CD4-positive, alpha-beta T cell (primary cell): ENCODE results near the gene ARHGAP6. TPM values are rescaled to one million over a fixed set of nuclear protein-coding genes. Genes with fewer than 3 reads are reported as not detected.
"Not testable (repeated sequence)": the region's sequence is repeated elsewhere in the genome, so short reads cannot be mapped to it uniquely, and the experiment has no call there.

Experiments
- ATAC-seq: fragments of 200-7000 bp; cut with Tn5 transposase; one replicate; pipeline ENCODE4 v1.10.0; 2022; ENCODE audit warnings: mild to moderate bottlenecking; ENCODE audit not compliant: poor library complexity
- CTCF ChIA-PET: fragments of 350-600 bp; sonication (Branson Sonifier 250); formaldehyde crosslinking; loops from one replicate; lab custom pipeline; 2021; ENCODE audit warnings: antibody characterized with exemption, inconsistent platforms; lab: Charles Lee
- POLR2A ChIA-PET: fragments of 350-600 bp; sonication (Branson Sonifier 250); formaldehyde crosslinking; loops from one replicate; lab custom pipeline; 2021; ENCODE audit warnings: antibody characterized with exemption, inconsistent platforms; lab: Charles Lee
- DNase-seq, 14 experiments: peaks; one replicate each; pipeline ENCODE4 v3.0.0-alpha.2; 2013 to 2020; ENCODE audit warnings: mixed read lengths in 2 of 14
- H3K27ac ChIP-seq, 2 donors: one replicate each; pipeline versions ENCODE4 v1.5.1 to v1.7.0; 2013; ENCODE audit warnings: low read length in 2 of 2, low read depth in 1 of 2, mild to moderate bottlenecking in 1 of 2
- H3K27me3 ChIP-seq, 2 experiments: 1 replicate in 1 of 2; 2 replicates in 1 of 2; pipeline versions ENCODE4 v1.6.1 to v1.7.0; 2013; ENCODE audit warnings: low read length in 2 of 2, control low read depth in 1 of 2, mild to moderate bottlenecking in 1 of 2, moderate library complexity in 1 of 2; ENCODE audit not compliant: insufficient read depth in 2 of 2, control insufficient read depth in 1 of 2
- H3K36me3 ChIP-seq: one replicate; pipeline ENCODE4 v1.6.1; 2013; ENCODE audit warnings: low read length, control low read depth; ENCODE audit not compliant: insufficient read depth
- H3K4me1 ChIP-seq: one replicate; pipeline ENCODE4 v1.6.1; 2013; ENCODE audit warnings: low read length, control low read depth; ENCODE audit not compliant: insufficient read depth
- H3K4me3 ChIP-seq: one replicate; pipeline ENCODE4 v1.5.1; 2013; ENCODE audit warnings: mild to moderate bottlenecking, low read length, moderate library complexity
- H3K9me3 ChIP-seq, 2 experiments: 1 replicate in 1 of 2; 2 replicates in 1 of 2; pipeline versions ENCODE4 v1.6.1 to v1.7.0; 2013; ENCODE audit warnings: low read length in 2 of 2, mild to moderate bottlenecking in 2 of 2, control low read depth in 1 of 2, moderate library complexity in 1 of 2; ENCODE audit not compliant: control insufficient read depth in 1 of 2, insufficient read depth in 1 of 2
- H3K27ac Mint-ChIP-seq: one replicate; pipeline ENCODE4 v1.8.0; 2020; ENCODE audit warnings: mixed read lengths
- H3K27me3 Mint-ChIP-seq: one replicate; pipeline ENCODE4 v1.8.0; 2021; ENCODE audit warnings: mixed read lengths
- H3K36me3 Mint-ChIP-seq: one replicate; pipeline ENCODE4 v1.8.0; 2021; ENCODE audit warnings: low read depth, mixed read lengths
- H3K4me1 Mint-ChIP-seq: one replicate; pipeline ENCODE4 v1.8.0; 2021; ENCODE audit warnings: low read depth, mixed read lengths
- H3K4me3 Mint-ChIP-seq: one replicate; pipeline ENCODE4 v1.8.0; 2020; ENCODE audit warnings: mild to moderate bottlenecking, mixed read lengths
- H3K9me3 Mint-ChIP-seq: one replicate; pipeline ENCODE4 v1.8.0; 2020; ENCODE audit warnings: mixed read lengths
- intact Hi-C, 2 experiments: fragments of 100-400 bp; cut with DNase I in 1 of 2; cut with micrococcal nuclease in 1 of 2; formaldehyde crosslinking; loops; one replicate each; pipeline versions ENCODE4 v1.15.1 to v1.9.0; 2023 to 2025; cut with DNase I, micrococcal nuclease
- total RNA-seq, 174 experiments: library from RNA in 2 of 174; stranded (reverse) in 2 of 174; gene quantifications; one replicate each; pipeline ENCODE4 v1.2.3 and lab custom pipeline; 2021 to 2026
- TF ChIP-seq, protein P1 (sequence below): fragments of 200-600 bp; IDR thresholded peaks from one replicate; pipeline ENCODE4 v1.8.0; 2022; ENCODE audit warnings: antibody characterized with exemption, mild to moderate bottlenecking

ARHGAP6 gene
- total RNA-seq, 2 experiments from 2014 or later: not detected

DNA sequence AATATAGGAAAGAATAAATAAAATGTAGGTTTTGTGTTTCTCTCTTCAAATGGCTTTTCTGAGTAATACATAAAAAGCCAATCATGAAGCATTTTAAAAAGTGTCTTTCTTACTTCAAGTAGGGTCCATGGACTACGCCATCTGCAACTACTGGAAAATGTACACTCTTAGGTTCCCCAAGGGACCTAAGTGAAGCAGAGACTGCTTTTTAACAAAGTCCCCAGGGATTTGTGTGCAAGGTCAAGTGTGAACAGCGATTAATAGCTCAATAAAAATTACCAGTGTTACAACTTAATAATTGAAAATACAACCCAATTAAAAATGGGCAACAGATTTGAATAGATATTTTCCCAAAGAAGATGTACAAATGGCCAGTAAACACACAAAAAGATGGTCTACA, 84.9 kb downstream of the ARHGAP6 start:
- Histone ChIP-seq H3K27me3 (no peaks in the 10 kb centered on the region), H3K27ac (no peak overlapping the region), H3K36me3 (no peaks in the 10 kb centered on the region), H3K4me1 (no peaks in the 10 kb centered on the region), H3K9me3 (no peaks in the 10 kb centered on the region), H3K4me3 (no peak overlapping the region)
- Mint-ChIP-seq H3K9me3 (no peaks in the 10 kb centered on the region), H3K4me3 (no peak overlapping the region), H3K36me3 (no peaks in the 10 kb centered on the region), H3K27me3 (peaks cover 16% of the 10 kb centered on the region), H3K4me1 (no peaks in the 10 kb centered on the region), H3K27ac (no peak overlapping the region)
- CTCF ChIA-PET: no interaction called here
- ATAC-seq: no peak
- POLR2A ChIA-PET: no interaction called here
- DNase-seq: no peak
- intact Hi-C loops: no loop called here
- TF ChIP-seq, protein P1, sequence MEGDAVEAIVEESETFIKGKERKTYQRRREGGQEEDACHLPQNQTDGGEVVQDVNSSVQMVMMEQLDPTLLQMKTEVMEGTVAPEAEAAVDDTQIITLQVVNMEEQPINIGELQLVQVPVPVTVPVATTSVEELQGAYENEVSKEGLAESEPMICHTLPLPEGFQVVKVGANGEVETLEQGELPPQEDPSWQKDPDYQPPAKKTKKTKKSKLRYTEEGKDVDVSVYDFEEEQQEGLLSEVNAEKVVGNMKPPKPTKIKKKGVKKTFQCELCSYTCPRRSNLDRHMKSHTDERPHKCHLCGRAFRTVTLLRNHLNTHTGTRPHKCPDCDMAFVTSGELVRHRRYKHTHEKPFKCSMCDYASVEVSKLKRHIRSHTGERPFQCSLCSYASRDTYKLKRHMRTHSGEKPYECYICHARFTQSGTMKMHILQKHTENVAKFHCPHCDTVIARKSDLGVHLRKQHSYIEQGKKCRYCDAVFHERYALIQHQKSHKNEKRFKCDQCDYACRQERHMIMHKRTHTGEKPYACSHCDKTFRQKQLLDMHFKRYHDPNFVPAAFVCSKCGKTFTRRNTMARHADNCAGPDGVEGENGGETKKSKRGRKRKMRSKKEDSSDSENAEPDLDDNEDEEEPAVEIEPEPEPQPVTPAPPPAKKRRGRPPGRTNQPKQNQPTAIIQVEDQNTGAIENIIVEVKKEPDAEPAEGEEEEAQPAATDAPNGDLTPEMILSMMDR: no peak

DNA sequence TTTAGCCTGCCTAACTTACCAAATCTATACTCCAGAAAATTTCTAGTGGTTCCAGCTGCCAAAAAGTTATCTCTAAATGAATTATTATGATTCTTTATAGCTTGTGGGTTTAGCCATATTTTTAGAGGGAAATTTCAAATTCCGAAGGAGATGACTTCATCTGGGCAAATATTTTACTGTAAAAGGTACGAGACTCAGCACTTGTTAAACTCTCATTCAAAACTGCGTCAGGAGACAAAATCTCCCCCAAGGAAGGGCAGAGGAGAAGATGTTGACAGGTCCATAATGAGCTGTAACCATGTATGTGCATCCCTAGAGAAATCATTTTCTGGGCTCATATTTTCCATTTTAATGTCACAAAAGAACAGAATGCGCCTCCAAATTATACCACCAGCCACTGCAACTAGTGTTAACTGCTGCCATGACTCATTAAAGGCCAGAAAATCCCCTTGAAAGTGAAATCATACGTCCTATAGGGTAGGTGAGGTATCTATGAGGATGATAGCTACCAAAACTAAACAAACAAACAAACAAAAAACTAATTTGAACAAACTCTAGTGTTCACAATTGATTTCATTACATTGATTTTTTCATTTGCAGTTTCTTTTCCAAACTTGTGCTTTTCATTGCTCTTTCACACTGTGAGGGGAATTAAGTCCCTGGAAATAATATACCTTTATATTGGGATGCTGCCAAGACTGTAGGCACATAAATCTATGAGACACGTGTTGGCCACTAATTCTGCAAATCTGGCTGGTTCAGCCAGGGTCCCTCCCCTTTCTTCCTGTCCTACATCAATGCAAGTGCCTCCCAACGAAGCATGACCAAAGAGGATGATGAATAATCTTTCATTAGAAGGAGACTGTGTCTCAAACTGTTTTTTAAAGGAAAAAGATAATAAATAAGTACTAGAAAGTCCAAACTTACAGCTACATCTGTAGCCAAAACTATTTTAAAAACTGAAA, 85.8 kb downstream of the ARHGAP6 start:
- POLR2A ChIA-PET: no interaction called here
- H3K36me3 ChIP-seq: no peaks in the 10 kb centered on the region
- DNase-seq (no peak), ATAC-seq (no peak)
- H3K4me3 ChIP-seq: no peak overlapping the region
- Mint-ChIP-seq H3K27ac (no peak overlapping the region), H3K9me3 (no peaks in the 10 kb centered on the region), H3K4me3 (no peak overlapping the region), H3K27me3 (peaks cover 16% of the 10 kb centered on the region), H3K4me1 (no peaks in the 10 kb centered on the region), H3K36me3 (no peaks in the 10 kb centered on the region)
- CTCF ChIA-PET: no interaction called here
- no peak overlapping the region for H3K27ac ChIP-seq
- no peaks in the 10 kb centered on the region for H3K9me3 ChIP-seq
- TF ChIP-seq, protein P1: no peak
- no peaks in the 10 kb centered on the region for H3K4me1 ChIP-seq
- intact Hi-C loops: no loop called here
- H3K27me3 ChIP-seq: no peaks in the 10 kb centered on the region

DNA sequence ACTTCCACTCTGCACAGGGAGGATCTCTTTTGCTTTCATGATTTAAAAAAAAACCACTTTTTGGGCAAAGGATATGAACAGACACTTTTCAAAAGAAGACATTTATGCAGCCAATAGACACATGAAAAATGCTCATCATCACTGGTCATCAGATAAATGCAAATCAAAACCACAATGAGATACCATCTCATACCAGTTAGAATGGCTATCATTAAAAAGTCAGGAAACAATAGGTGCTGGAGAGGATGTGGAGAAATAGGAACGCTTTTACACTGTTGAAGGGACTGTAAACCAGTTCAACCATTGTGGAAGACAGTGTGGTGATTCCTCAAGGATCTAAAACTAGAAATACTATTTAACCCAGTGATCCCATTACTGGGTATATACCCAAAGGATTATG, 87.4 kb downstream of the ARHGAP6 start:
- H3K4me1 ChIP-seq, H3K27ac Mint-ChIP-seq, H3K4me3 Mint-ChIP-seq, CTCF ChIA-PET, H3K36me3 Mint-ChIP-seq, H3K27me3 ChIP-seq, POLR2A ChIA-PET, H3K9me3 ChIP-seq, H3K36me3 ChIP-seq, H3K9me3 Mint-ChIP-seq, DNase-seq, H3K4me3 ChIP-seq, H3K27ac ChIP-seq, ATAC-seq, intact Hi-C loops, H3K4me1 Mint-ChIP-seq: not testable (repeated sequence)
- peaks cover 16% of the 10 kb centered on the region for H3K27me3 Mint-ChIP-seq
